Skeletal muscle satellite cell (primary cell): ENCODE data around the gene PARVB.
A peak's percentile ranks its signal among the peaks of the same experiment; 100 is the strongest.

ENCODE experiments used
- H3K27me3 ChIP-seq: 2 replicates; pipeline ENCODE4 v1.7.0; 2013; ENCODE audit warnings: low read length; ENCODE audit not compliant: control insufficient read depth, insufficient read depth
- H3K36me3 ChIP-seq: 2 replicates; pipeline ENCODE4 v1.7.0; 2013; ENCODE audit warnings: mild to moderate bottlenecking, control low read depth, low read length; ENCODE audit not compliant: insufficient read depth
- H3K4me1 ChIP-seq: 2 replicates; pipeline ENCODE4 v1.7.0; 2013; ENCODE audit warnings: low read length; ENCODE audit not compliant: control insufficient read depth, insufficient read depth
- H3K4me2 ChIP-seq: 2 replicates; pipeline ENCODE4 v1.7.0; 2013; ENCODE audit warnings: mild to moderate bottlenecking, low read length
- H3K4me3 ChIP-seq: 2 replicates; pipeline ENCODE4 v1.7.0; 2013; ENCODE audit warnings: low read length
- H3K9ac ChIP-seq: 2 replicates; pipeline ENCODE4 v1.7.0; 2013; ENCODE audit warnings: mild to moderate bottlenecking, low read depth, low read length, moderate library complexity
- H3K9me3 ChIP-seq: replicated peaks from 2 replicates; pipeline ENCODE4 v1.7.0; 2013; ENCODE audit warnings: mild to moderate bottlenecking, control low read depth, low read length

PARVB gene

GRCh38 chr22:44030702-44031082 lies 6.6 kb downstream of the PARVB start:
- Histone ChIP-seq H3K4me1 (peaks cover 18% of the 10 kb centered on the region), H3K9me3 (no peaks in the 10 kb centered on the region), H3K36me3 (no peaks in the 10 kb centered on the region), H3K4me3 (no peak overlapping the region), H3K9ac (no peak overlapping the region), H3K27me3 (no peaks in the 10 kb centered on the region), H3K4me2 (no peak overlapping the region)

- H3K4me2 ChIP-seq: no peak overlapping the region
- no peak overlapping the region for H3K4me3 ChIP-seq
- H3K36me3 ChIP-seq: no peaks in the 10 kb centered on the region
- peaks cover 11% of the 10 kb centered on the region for H3K4me1 ChIP-seq
- H3K9me3 ChIP-seq: no peaks in the 10 kb centered on the region
- no peak overlapping the region for H3K9ac ChIP-seq
- no peaks in the 10 kb centered on the region for H3K27me3 ChIP-seq
Observed at GRCh38 chr22:44031158-44031952, 7.3 kb downstream of the PARVB start.

- H3K36me3 ChIP-seq: no peaks in the 10 kb centered on the region
- H3K4me3 ChIP-seq: no peak overlapping the region
- H3K9me3 ChIP-seq: no peaks in the 10 kb centered on the region
- H3K9ac ChIP-seq: no peak overlapping the region
- no peak overlapping the region for H3K4me2 ChIP-seq
- peaks cover 5% of the 10 kb centered on the region for H3K4me1 ChIP-seq
- no peaks in the 10 kb centered on the region for H3K27me3 ChIP-seq
Observed at GRCh38 chr22:44032126-44032730, 8.1 kb downstream of the PARVB start.

GRCh38 chr22:44033287-44033686 lies 9.2 kb downstream of the PARVB start:
- Histone ChIP-seq H3K4me3 (no peak overlapping the region), H3K9me3 (no peaks in the 10 kb centered on the region), H3K4me1 (peaks cover 11% of the 10 kb centered on the region), H3K27me3 (no peaks in the 10 kb centered on the region), H3K4me2 (no peak overlapping the region), H3K9ac (no peak overlapping the region), H3K36me3 (no peaks in the 10 kb centered on the region)

GRCh38 chr22:44033694-44034093 lies 9.6 kb downstream of the PARVB start:
- no peak overlapping the region for H3K4me3 ChIP-seq
- H3K9ac ChIP-seq: no peak overlapping the region
- peaks cover 12% of the 10 kb centered on the region for H3K4me1 ChIP-seq
- H3K4me2 ChIP-seq: no peak overlapping the region
- H3K36me3 ChIP-seq: no peaks in the 10 kb centered on the region
- no peaks in the 10 kb centered on the region for H3K27me3 ChIP-seq
- no peaks in the 10 kb centered on the region for H3K9me3 ChIP-seq

GRCh38 chr22:44037519-44038375 lies 13.6 kb downstream of the PARVB start:
- Histone ChIP-seq H3K4me2 (peak overlapping the region; percentile 74), H3K36me3 (no peaks in the 10 kb centered on the region), H3K9me3 (no peaks in the 10 kb centered on the region), H3K4me1 (peaks cover 12% of the 10 kb centered on the region), H3K27me3 (no peaks in the 10 kb centered on the region), H3K4me3 (peak overlapping the region; percentile 41), H3K9ac (no peak overlapping the region)

- Histone ChIP-seq H3K27me3 (no peaks in the 10 kb centered on the region), H3K9me3 (no peaks in the 10 kb centered on the region), H3K9ac (no peak overlapping the region), H3K4me1 (peaks cover 12% of the 10 kb centered on the region), H3K4me3 (no peak overlapping the region), H3K36me3 (no peaks in the 10 kb centered on the region), H3K4me2 (no peak overlapping the region)
Observed at GRCh38 chr22:44039566-44040171, 15.6 kb downstream of the PARVB start.

- Histone ChIP-seq H3K4me1 (peaks cover 12% of the 10 kb centered on the region), H3K4me3 (no peak overlapping the region), H3K36me3 (peaks cover 5% of the 10 kb centered on the region), H3K4me2 (no peak overlapping the region), H3K27me3 (no peaks in the 10 kb centered on the region), H3K9me3 (no peaks in the 10 kb centered on the region), H3K9ac (no peak overlapping the region)
Observed at GRCh38 chr22:44042249-44043218, 18.4 kb downstream of the PARVB start.

GRCh38 chr22:44045145-44045544 lies 21.0 kb downstream of the PARVB start:
- Histone ChIP-seq H3K9ac (no peak overlapping the region), H3K36me3 (peaks cover 5% of the 10 kb centered on the region), H3K4me2 (no peak overlapping the region), H3K9me3 (no peaks in the 10 kb centered on the region), H3K27me3 (no peaks in the 10 kb centered on the region), H3K4me1 (peaks cover 4% of the 10 kb centered on the region), H3K4me3 (no peak overlapping the region)

GRCh38 chr22:44046485-44047141 lies 22.5 kb downstream of the PARVB start:
- H3K36me3 ChIP-seq: peaks cover 5% of the 10 kb centered on the region
- no peak overlapping the region for H3K4me2 ChIP-seq
- H3K27me3 ChIP-seq: no peaks in the 10 kb centered on the region
- peaks cover 4% of the 10 kb centered on the region for H3K4me1 ChIP-seq
- no peak overlapping the region for H3K4me3 ChIP-seq
- H3K9ac ChIP-seq: no peak overlapping the region
- no peaks in the 10 kb centered on the region for H3K9me3 ChIP-seq
